ENCODE data around the gene RAB7A. TPM values are rescaled to one million over a fixed set of nuclear protein-coding genes. Genes with fewer than 3 reads are reported as not detected.
A peak's percentile ranks its signal among the peaks of the same experiment; 100 is the strongest.

RAB7A gene
- total and polyA plus RNA-seq, 8 donors, result 33.6 to 166 (median 103) TPM

DNA sequence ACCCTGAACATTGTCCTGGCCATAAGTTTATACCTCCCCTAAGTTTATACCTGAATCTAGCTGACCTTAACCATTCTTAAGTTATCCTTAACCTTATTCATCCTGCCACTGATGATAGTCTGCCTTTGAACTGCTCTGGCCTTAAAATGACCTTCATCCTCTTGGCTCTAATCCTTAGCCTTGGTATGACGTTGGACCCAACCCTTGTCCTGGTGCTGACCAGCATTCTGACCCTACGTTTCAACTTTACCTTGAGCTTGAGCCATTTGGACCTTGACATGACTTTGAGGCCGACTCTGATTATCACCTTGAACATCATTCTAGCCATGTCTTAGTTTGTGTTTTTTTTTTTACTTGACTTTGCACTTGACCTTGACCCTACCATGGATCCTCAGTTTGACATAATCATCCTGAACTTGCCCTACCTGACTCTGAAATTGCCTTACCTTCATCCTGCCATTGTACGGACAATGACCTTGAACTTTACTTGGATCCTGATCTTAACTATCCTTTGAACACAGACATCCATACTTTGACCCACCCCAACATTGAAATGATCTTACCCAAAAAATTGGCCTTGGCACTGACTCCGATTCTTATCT, 92.3 kb downstream of the RAB7A start:
- no peak for DNase-seq
- Histone ChIP-seq H3K4me3 (no peak overlapping the region), H3K27ac (no peak overlapping the region), H3K9me3 (no peaks in the 10 kb centered on the region), H3K36me3 (peaks cover 12 to 74% (median 62%) of the 10 kb centered on the region in 4 donors), H3K4me1 (peaks cover 0 to 17% (median 4%) of the 10 kb centered on the region in 4 donors), H3K27me3 (no peaks in the 10 kb centered on the region)
- intact Hi-C loops (cut with DNase I; ENCODE audit: low total_unique reads), result no loop called here
- TF ChIP-seq POLR2AphosphoS5 (IDR thresholded peaks at IDR 0.05) (no peak), EP300 (IDR thresholded peaks at IDR 0.05) (no peak), POLR2A (IDR thresholded peaks at IDR 0.05) (no peak)
- TF ChIP-seq, protein P1, sequence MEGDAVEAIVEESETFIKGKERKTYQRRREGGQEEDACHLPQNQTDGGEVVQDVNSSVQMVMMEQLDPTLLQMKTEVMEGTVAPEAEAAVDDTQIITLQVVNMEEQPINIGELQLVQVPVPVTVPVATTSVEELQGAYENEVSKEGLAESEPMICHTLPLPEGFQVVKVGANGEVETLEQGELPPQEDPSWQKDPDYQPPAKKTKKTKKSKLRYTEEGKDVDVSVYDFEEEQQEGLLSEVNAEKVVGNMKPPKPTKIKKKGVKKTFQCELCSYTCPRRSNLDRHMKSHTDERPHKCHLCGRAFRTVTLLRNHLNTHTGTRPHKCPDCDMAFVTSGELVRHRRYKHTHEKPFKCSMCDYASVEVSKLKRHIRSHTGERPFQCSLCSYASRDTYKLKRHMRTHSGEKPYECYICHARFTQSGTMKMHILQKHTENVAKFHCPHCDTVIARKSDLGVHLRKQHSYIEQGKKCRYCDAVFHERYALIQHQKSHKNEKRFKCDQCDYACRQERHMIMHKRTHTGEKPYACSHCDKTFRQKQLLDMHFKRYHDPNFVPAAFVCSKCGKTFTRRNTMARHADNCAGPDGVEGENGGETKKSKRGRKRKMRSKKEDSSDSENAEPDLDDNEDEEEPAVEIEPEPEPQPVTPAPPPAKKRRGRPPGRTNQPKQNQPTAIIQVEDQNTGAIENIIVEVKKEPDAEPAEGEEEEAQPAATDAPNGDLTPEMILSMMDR (IDR thresholded peaks at IDR 0.05), result no peak
- WGBS, 5 donors, result 93 to 95% (median 94%) methylated on average over 5 of the region's 5 CpGs

DNA sequence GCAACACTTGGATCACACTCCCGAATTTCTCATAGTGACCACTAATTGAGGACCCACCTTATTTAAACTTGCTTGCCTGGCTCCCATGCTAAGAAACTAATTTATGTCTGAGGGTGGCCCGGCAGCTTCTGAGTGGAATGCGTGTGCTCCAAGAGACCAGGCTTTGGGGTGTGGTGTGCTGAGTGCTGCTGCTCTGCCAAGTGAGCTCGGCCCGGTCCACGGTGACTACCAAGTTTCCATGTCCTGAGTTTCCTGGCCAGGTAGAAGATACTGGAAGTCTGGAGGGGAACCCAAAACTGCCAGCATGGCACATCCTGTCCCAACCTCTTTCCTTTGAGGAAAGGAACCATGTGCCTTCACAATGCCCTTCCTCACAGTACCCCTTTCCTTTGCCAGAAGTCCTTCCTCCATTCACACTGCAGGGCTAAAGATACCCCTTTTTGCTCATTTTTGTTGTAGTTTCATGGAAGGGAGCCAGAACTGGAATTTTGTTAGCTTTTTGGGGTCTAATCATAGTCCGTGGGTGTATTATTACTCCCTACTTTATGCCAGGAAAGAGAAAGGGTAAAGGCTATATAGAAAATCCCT, 94.4 kb downstream of the RAB7A start:
- Histone ChIP-seq H3K36me3 (peaks cover 3 to 54% (median 44%) of the 10 kb centered on the region in 4 donors), H3K27me3 (no peaks in the 10 kb centered on the region), H3K4me1 (peaks cover 0 to 9% (median 1%) of the 10 kb centered on the region in 4 donors), H3K27ac (no peak overlapping the region), H3K9me3 (no peaks in the 10 kb centered on the region), H3K4me3 (no peak overlapping the region)
- intact Hi-C loops (cut with DNase I; ENCODE audit: low total_unique reads), result no loop called here
- DNase-seq, result no peak
- TF ChIP-seq POLR2AphosphoS5 (IDR thresholded peaks at IDR 0.05) (no peak), EP300 (IDR thresholded peaks at IDR 0.05) (no peak), POLR2A (IDR thresholded peaks at IDR 0.05) (no peak)
- TF ChIP-seq, protein P1 (IDR thresholded peaks at IDR 0.05), result no peak
- WGBS, 5 donors, result 89 to 96% (median 94%) methylated on average over 7 of the region's 7 CpGs

DNA sequence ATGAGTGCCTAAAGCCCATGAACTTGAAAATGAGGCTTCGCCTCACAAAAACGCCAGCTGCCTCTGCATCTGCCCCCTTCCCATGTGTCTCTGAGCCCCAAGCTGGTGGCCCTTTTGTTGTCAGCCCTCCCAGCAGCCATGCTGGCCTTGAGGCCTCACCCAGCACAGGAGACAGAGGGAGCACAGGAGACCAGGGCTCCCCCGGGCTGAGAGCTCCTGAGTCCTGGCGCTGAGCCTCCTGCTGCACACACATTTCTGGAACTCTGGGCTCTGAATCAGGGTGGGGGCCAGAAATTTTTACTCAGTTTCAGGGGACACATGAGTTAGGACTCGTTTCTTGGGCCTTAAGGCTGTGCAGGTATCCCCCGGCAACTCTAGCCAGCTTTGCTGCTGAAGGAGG, 97.0 kb downstream of the RAB7A start:
- Histone ChIP-seq H3K4me1 (peaks cover 0 to 6% (median 0%) of the 10 kb centered on the region in 4 donors), H3K9me3 (no peaks in the 10 kb centered on the region), H3K4me3 (no peak overlapping the region), H3K36me3 (peaks cover 0 to 32% (median 19%) of the 10 kb centered on the region in 4 donors), H3K27me3 (no peaks in the 10 kb centered on the region), H3K27ac (peak overlapping the region in 1 of 5 donors; percentile 31)
- DNase-seq, result no peak
- WGBS, 5 donors, result 86 to 94% (median 91%) methylated on average over 4 to 6 of the region's 6 CpGs
- intact Hi-C loops (cut with DNase I; ENCODE audit: low total_unique reads), result no loop called here
- TF ChIP-seq, protein P1 (IDR thresholded peaks at IDR 0.05), result no peak
- no peak for TF ChIP-seq POLR2A (IDR thresholded peaks at IDR 0.05)

DNA sequence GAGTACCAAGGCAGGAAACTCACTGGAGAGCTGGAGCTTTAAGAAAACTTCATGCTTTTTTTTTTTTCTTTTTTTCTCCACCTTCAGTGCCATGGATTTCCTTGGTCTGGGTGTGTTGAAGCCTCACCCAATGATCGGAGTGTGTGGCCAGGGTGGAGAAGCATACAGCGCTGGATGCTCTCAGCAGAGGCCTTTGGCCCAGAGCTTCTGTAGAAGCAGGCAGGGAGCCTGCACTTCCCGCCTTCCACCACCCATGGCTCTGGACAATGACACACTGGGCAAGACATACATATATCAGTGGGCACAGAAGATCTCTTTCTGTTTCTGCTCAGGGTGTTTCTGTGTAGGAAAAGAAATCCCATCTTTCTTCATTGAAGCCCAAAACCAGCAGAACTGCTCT, 97.6 kb downstream of the RAB7A start:
- TF ChIP-seq EP300 (IDR thresholded peaks at IDR 0.05), result no peak
- TF ChIP-seq POLR2AphosphoS5 (IDR thresholded peaks at IDR 0.05), result no peak
- no peak for TF ChIP-seq POLR2A (IDR thresholded peaks at IDR 0.05)
- TF ChIP-seq, protein P1 (IDR thresholded peaks at IDR 0.05), result no peak
- WGBS, 5 donors, result 48 to 70% (median 60%) methylated on average over 3 of the region's 3 CpGs
- peak; percentile 34 to 39 for DNase-seq
- Histone ChIP-seq H3K9me3 (no peaks in the 10 kb centered on the region), H3K27ac (peak overlapping the region in 1 of 5 donors; percentile 31), H3K4me3 (no peak overlapping the region), H3K36me3 (peaks cover 0 to 25% (median 13%) of the 10 kb centered on the region in 4 donors), H3K4me1 (peaks cover 0 to 6% (median 0%) of the 10 kb centered on the region in 4 donors), H3K27me3 (no peaks in the 10 kb centered on the region)
- intact Hi-C loops (cut with DNase I; ENCODE audit: low total_unique reads), result no loop called here

Data from stomach (tissue), 9 donors.